GM21367 (cell line): Measurements from ENCODE around the gene SLC25A52.
"Not testable (repeated sequence)": the region's sequence is repeated elsewhere in the genome, so short reads cannot be mapped to it uniquely, and the experiment has no call there.

Source experiments
- ATAC-seq: cut with Tn5 transposase; IDR thresholded peaks from one replicate; pipeline ENCODE4 v1.9.1; 2021; ENCODE audit not compliant: unreplicated experiment

The SLC25A52 gene

GRCh38 chr18:31760695-31761094, at the start of gene SLC25A52:
Gene SLC25A52 (minus strand): TSS chr18:31760880. CDS start chr18:31760661, 219 bp downstream.
- ATAC-seq = no peak

DNA sequence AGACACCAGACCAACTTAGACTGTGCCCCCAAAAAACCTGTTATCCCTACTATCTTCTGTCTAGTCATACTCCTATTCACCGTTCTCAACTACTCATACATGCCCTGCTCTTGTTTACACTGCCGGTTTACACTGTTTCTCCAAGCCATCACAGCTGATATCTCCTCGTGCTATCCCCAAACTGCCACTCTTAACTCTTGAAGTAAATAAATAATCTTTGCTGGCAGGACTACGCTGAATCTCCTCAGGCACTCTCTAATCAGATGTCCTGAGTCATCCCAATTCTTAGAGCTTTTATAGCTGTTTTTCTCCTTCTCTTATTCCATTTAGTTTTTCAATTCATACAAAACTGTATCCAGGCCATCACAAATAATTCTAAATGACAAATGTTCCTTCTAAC, 48.4 kb upstream of the SLC25A52 start:
- not testable (repeated sequence) for ATAC-seq

DNA sequence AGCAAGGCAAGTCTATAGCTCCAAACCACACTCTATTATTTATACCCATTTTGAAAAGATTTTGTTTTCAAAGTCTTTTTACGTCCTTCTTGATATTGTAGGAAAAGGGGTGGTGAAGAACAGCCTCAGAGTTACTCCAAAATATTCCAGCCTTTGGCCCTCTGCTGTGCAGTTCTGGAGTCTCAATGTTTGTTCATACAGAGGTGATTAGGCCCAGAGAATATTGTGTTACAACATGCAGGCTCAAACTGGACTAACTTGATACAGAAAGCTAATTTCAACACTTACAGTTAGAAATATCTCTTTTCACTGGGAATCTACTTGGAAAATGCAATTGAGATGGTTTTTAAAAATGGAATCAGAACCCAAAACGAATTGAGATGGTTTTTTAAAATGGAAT, 40.4 kb upstream of the SLC25A52 start:
- no peak for ATAC-seq

GRCh38 chr18:31799257-31799656, 38.6 kb upstream of the SLC25A52 start:
- ATAC-seq = not testable (repeated sequence)

DNA sequence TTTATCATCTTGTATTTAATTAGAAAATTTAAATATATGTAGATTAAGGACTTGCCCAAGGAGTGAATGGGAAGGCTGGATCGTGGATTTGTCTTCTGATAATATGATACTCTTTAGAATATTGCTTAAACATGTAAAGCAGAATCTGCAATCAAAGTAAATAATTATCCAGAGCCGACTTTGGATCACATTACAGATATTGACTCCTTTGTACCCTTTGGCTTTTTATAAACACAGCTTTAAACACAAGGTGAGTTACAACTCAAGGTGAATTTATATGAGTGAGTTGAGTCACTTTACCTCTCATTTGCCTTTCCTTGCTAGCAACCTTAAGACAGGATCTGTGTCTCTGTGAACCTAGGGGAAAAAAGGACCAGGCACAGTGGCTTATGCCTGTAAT, 37.7 kb upstream of the SLC25A52 start:
- ATAC-seq = no peak

DNA sequence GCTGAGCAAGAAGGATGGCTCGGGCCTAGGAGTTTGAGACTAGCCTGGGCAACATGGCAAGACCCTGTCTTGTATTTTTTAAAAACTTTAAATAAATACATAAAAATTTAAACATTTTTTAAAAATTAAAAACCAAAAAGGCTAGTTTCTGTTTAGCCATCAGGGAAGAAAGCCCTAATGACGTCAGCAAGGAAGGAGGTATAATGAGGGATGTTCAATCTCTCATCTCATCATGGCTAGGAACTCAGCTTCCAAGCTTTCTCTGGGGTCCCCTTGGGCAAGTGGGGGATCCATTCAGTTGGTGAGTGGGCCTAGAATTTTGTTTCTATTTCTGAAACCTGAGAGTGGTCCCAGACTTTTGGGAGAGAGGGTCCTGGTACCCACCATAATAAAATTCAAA, 35.1 kb upstream of the SLC25A52 start:
- ATAC-seq = no peak

DNA sequence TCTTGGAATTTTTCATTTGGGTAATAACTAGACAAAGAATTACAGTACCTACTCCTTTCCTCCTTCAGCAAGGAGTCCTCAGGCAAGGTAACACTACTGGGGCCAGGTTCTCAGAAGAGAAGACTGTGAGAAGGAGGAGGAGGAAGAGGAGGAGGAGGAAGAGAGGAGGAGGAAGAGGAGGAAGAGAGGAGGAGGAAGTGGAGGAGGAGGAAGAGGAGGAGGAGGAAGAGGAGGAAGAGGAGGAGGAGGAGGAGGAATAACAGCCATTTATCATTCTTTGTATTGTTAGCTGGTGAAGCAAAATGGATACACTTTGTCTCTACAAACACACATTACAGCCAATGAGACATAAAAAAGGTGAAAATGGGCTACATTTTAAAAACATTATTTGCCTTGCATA, 32.9 kb upstream of the SLC25A52 start:
- ATAC-seq = no peak

DNA sequence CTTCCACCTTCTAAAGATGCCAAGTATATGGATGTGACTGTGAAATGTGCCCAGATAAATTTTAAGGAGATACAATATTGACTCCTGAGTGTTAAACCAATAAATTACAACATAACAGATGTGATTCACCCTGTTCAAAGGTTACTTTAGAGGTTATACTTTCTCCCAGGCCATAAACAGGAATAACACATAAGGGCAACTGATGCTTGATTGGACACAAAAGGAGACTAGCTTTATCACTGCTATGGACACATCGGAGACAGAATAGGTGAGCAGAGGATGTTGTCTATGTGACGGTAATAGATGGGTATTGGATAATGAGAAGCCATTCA, 31.9 kb upstream of the SLC25A52 start:
- ATAC-seq = no peak

DNA sequence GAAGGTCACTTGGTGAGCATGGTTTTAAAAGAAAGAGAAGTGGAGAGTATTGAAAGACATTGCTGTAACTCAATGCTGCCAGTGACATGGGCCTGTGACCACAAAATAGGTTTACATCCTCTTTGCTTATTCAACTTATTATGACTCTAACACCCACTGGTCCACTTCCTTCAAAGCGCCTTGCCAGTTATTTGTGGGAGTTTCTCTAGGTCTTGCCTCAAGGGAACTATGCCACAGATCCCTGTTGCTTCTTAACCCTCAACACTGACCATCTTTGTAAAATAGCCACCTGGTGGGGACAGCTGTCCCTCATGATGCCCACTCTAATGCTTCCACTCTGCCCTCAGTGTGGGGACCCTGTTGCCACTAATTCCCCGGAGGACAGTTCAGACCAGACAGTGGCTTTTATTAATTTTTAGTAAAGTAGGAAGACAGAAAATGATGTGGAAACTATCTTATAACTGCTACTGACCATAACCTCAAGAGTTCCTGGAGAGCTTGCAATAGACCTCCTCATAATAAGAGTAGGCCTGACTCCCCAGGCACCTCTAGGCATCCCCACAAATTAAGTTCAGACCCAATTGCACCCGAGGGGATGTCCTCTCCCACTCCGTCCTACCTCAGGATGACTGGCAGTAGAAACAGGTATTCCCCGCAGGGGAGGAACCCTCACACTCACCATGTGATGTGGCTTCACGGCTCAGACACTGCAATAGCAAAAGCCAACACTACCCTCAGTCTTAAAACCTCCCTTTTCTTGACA, 31.3 kb upstream of the SLC25A52 start:
- ATAC-seq = peak; percentile 98

DNA sequence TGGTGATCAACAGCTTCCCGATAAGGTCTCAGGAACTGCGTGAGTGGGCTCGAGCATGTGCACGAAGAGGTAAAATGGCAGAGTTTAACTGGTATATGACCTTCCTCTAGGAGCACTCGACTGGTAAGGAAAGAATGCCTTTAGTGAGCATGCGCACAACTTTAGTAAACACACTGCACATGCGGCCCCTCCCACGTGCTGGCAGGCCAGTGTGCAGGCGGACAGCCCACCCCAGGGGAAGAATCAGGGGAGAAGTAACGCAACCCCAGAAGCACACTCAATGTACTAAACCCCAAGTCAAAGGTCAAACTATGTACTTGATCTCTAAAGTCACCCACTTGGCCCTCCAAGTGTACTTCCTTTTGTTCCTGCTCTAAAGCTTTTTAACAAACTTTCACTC, 28.7 kb upstream of the SLC25A52 start:
- ATAC-seq = no peak

DNA sequence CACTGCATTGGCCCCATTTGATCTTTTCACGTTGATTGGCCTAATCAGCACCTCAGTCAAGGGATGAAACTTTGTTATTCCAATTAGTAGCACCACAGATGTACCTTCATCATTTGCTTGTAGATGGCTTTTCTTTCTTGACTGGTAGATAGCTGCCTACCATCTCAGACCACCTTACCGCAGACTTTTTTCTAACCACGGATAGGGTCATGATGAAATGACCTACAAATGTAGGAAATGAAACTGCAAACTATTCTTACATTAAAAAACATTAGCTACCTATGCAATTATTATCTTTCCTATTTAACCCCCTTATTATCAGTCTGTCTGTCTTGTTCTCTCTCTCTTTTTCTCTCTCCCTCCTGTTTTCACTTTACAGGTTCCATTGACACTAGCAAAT, 22.4 kb upstream of the SLC25A52 start:
- ATAC-seq = no peak

DNA sequence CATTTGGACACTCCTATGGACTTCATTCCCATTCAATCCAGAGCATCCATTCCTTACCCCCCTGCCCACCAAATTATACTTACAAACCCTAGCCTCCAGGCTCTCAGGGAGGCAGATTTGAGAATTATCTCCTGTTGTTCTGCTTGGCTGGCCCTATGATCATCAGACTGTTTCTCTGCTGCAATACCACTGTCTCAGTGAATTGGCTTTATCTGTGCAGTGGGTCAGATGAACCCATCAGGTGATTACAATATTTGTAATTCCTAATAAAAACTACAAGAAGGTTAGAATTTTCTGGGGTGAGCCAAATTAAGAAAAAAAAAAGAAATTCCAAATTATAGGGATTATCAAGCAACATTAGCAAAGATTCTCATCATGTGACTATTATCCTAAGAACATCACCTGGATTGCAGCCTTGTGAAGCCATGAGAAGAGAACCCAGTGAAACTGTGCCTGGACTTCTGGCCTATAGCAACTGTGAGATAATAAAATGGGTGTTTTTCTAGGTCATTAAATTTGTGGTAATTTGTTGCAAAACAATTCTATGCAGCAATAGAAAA, 17.8 kb upstream of the SLC25A52 start:
- ATAC-seq = no peak

DNA sequence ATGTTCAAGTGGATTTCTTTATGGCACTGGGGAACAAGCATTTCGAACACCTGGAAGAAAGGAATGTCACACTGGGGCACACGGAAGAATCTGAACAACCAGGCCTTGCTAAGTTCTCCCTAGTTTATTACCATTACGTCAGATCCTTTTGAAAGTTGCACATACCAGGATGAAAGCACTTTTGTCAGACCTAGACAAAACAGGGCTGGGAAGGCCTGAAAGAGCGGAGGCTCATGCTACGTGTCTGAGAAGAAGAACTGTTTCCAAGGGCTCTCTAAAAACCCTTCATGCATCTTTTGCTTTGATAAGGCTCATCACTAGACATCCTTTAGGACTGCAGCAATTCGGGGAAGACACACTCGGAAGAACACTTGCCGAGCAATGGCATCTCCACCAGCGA, 15.4 kb upstream of the SLC25A52 start:
- no peak for ATAC-seq

GRCh38 chr18:31774962-31775361, 14.3 kb upstream of the SLC25A52 start:
- ATAC-seq = no peak

GRCh38 chr18:31774477-31774785, 13.8 kb upstream of the SLC25A52 start:
- ATAC-seq = peak; percentile 40

DNA sequence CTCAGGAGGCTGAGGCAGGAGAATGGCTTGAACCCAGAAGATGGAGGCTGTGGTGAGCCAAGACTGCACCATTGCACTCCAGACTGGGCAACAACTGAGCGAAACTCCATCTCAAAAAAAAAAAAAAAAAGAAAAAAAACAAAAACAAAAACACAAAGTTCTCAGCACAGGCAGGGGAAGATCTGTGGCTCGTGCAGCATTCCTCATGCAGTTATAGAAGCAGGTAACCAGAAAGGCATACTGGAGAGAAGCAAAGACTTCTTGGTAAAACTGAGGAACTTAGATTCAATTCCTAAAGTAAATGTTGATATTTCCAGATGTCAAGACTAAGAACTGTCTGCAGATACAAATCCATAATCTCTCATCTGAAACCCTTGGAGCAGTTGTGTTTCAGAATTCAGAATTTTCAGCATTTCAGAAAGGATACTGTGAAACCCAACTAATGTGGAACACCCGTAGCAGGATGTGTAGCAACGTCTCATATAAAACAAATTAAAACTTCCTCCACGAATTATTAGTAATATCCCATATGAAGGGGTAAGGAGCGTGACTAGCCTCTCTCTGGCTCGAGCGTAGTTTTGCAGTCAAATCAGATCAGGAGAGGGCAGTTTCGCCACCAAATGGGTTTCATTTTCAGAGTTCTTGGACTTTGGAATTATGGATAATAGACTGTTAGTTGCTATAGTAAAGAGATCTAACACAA, 13.2 kb upstream of the SLC25A52 start:
- ATAC-seq = peak; percentile 17

DNA sequence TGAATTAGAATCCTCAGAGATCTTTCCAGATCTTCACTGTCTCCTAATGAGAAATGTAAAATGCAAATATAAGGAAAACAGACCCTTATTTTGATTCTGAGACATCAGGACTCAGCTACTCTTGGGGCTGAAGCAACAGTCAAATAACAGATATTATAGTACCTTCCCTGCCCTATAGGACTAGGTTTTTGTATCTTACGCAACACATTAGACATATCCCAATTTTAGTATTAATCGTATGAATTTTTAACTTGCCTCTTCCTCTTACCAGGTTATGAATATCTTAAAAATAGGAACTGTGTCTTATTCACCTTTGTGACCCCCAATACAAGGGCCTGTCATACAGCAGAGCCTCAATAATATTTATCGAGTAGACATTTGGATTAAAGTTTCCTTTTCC, 12.0 kb upstream of the SLC25A52 start:
- ATAC-seq = no peak

DNA sequence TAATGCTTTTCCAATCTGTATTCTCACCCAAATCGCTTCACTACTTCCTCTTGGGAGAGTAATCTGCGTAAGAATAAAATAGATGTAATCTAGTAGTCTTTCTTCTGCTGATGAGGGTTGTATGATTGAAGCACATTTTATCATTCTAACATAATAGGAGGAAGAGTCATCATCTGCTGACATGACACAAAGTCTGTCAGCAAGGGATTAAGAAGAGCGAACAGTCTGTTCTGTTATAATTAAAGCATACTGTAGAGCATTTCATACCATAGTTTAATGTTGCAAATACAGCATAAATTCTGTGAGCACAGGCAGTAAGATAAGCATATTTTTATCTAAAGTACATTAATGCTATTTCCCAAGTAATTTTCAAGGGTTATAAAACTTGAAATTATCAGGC, 10.4 kb downstream of the SLC25A52 start:
- ATAC-seq = no peak

GRCh38 chr18:31746396-31746795, 14.3 kb downstream of the SLC25A52 start:
- ATAC-seq = no peak

GRCh38 chr18:31744321-31745067, 16.2 kb downstream of the SLC25A52 start:
- ATAC-seq = no peak

DNA sequence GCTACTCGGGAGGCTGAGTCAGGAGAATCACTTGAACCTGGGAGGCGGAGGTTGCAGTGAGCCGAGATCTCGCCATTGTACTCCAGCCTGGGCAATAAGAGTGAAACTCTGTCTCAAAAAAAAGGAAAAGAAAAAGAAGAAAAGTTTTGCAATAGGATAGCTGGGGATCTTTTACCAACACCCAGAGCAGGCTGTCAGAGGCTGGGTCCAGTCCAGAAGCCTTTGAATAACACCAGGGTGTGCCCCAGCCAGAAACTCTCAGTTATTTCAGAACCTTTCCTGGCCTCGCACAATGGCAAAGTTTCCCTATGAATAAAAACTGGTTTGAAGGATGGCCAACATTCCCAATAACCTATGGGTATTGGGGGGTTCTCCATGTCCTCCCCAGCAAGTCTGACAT, 17.1 kb downstream of the SLC25A52 start:
- ATAC-seq = not testable (repeated sequence)
